Bone marrow (tissue), 2 donors: ENCODE data around the gene SH2D2A.
A peak's percentile ranks its signal among the peaks of the same experiment; 100 is the strongest.

Experiments used
- DNase-seq, 2 donors: peaks; one replicate each; lab custom pipeline; 2025; lab: John Stamatoyannopoulos, UW

Gene SH2D2A

DNA sequence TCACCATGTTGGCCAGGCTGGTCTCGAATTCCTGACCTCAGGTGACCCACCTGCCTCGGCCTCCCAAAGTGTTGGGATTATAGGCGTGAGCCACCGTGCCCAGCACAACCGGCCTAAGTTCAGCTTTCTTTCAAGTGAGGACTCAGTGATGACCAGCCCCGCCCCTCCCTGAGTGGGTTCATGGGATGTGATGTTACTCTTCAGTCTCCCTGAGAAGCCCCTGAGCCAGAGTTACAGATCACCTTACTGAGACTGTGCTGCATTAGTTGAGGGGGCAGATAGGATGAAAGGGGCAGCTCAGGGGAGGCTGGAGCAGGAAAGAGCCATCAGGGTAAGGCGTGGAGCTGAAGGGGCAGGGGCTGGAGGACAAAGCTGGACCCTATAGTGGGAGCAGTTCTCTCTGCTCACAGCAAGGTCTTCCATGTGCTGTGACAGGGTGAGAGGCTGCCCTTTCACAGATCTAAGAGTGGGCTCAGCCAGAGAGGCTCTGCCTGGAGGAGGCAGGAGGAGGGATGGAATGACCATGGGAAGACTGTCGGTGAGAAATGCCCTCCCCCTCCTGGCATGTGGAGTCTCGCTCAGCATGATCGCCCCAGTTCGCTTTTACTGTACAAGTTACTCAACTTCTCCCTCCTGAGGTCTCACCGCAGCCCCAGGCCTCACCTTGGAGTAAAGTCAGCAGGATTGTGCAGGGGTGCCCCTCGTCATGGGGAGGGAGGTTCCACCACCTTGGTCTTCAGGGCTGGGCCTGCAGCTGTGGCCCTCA lies 13.4 kb downstream of the SH2D2A start:
- DNase-seq: no peak

DNA sequence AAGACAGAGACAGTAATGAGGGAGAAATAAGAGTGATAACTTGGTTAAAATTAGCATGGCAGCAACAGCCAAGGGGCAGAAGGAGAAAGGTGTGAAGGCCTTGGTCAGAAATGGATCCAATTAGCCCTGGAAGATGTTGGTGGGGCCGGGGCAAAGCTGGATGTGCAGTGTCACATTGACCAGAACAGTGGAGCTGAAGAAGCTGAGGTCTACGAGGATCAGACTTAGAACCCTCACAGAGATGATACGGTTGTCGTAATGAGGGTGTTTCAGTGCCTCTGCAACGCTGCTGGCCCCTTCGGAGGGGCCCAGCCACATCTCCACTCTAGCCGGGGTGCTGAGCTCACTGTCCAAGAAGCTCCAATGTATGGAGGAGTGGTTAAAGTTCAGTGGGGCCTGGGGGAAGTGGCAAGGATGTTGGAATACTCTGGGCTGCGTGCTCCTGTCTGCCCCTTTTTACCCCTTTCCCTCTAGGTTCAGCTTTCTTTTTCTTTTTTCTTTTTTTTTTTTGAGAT lies 14.2 kb downstream of the SH2D2A start:
- DNase-seq: no peak

DNA sequence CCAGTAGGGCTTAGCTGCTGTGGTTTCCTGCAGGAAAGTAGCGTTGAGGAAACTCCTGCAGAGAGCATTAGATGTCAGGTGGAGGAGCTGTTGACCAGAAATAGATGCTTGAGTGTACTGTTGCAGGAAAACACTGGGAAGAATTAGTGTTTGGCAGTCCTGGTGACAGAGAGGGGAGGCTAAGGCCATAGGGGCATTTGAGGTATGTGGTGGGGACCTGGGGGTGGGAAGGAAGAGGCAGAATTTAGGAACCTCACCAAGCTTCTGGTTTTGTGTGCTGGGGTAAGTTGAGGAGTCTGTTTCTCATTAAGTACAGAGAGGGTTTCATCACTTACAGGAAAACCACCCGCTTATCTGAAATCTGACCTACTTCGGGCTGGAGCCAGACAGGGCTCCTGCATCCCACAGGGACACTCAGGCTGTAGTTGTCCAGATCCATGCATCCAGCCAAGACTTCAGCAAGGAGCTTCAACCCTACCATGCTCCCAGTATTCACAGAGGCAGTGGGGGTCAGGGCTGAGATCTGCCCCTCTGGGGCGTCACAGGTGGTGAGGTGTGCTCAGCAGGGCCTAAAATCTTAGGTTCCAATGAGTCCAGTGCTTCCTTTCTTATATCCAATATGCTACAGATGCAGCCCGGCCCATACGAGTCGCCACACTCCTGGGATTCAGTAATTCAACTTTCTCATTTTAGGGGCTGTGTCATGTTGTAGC lies 15.1 kb downstream of the SH2D2A start:
- DNase-seq: no peak

DNA sequence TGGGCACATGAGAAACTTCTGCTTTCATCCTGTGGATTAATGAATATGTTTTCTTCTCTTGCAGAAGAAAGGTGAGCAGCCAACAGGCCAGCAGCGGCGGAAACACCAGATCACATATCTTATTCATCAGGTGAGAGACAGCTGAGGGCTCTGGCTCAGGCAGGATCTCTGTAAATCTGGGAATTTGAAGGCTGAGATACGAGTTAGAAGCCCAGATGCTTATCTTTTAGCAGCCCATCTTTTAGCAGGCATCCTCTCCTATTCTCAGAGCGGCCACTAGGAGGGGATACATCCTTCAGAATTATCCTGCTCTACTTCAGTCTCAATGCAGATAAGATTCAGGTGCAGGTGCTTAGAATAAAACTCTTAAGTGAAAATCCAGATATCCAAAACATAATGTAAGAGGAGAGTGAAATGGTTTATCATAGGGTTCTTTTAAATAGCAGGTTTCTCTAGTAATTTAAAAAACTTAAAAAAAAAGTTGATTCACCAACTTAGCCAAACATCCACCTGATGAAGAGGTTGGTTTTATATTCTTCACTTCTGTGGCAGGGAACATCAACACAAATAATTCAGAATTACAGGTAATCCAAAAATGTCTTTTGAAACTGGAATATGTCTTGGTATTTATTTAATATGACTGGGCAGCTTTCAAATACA lies 19.3 kb downstream of the SH2D2A start:
- peak in 1 of 2 donors; percentile 36 for DNase-seq

DNA sequence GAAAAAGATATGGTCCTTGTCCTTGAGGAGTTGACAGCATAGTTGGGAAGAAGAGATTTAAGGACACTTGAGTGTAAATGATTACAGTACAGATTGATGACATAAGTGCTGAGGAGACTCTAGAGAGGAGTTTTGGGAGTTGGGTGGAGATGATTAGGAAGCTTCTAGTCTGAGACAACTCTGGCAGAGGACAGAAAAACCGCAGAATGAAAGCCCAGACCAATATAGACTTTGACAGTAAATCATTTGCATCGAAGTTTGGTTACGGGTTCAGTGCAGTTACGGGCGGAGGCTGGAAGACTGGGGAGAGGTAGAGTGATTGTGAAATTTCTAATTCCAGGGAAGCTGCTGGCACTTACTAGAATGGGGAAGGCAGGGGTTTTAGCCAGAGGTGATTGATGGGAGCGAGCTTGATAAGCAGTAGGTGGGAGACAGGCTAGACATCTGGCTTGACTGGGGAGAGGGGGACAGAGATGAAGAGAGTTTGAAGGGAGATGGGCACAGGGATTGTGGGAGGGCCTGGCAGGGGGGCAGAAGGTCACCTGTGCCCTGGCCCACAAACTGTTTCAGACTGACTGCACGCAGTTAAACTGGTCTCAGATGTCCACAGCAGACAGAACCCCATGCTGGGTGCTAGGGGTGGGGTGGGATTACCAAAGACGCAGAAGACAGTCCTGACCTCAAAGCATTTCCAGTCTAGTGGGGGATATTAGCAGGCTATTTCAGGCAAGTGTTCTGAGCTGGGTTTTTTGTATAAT lies 20.1 kb downstream of the SH2D2A start:
- no peak for DNase-seq

DNA sequence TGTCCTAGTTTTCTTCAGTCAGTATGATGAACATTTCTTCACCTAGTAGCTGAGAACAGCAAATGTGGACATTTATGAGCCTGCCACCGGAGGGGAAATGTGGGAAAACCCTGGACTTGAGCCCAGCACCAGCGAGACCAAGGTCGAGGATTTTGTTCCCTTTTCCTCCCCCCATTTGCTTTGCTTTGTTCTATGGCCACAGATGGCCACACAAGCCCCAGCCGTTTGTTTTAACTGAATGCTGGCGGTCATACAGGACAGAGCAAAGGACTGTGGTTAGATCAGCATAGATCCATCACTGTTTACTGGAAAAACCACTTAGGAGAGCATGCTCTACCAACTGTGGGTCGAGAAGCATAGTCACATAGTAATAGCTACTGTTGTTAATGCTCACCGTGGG lies 20.9 kb downstream of the SH2D2A start:
- no peak for DNase-seq

DNA sequence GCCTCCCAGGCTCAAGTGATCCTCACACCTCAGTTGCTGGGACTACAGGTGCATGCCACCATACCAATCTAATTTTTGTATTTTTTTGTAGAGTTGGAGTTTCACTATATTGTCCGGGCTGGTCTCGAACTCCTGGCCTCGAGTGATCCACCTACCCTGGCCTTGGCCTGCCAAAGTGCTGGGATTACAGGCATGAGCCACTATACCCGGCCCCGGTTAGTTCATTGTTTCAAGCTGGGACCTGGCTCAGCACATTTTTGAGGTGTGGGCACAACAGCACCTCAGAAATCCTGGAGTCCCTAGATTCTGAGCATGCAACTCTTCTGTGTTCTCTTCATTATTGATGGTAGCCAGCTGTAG lies 21.3 kb downstream of the SH2D2A start:
- DNase-seq: no peak

DNA sequence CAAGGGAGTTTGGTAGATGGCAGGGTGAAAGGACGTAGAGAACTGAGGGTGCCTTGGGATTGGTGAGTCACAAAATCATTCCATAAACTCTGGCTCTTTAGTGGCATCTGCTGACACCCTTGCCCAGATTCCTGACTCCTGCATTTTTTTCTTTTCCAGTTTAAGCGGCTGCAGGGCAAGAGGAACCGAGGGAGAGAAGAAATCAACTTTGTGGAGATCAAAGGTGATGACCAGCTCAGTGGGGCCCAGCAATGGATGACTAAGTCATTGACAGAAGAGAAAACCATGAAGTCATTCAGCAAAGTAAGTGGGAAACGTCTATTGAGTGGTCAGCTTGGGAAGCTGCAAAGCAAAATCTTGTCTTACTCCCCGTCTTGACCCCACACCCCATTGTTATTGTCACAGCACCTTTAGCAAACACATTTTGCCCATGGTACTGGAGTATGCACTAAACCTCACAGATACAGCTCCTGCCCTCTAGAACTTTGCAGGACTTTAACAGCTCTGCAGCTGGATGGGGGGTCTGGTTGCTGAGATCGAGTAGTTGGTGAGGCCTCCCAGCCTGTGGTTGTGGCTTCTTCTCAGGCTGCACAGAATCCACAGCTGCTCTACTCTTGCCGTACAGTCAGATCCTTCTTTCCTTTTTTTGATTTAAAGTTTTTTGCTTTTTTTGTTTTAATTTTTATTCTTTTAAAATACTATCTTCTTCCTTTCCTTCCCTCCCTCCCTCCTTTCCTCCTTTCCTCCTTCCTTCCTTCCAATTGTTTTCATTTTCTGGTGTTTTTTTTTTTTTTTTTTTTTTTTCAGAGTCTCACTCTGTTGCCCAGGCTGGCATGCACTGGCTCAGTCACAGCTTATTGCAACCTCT lies 21.9 kb downstream of the SH2D2A start:
- no peak for DNase-seq

DNA sequence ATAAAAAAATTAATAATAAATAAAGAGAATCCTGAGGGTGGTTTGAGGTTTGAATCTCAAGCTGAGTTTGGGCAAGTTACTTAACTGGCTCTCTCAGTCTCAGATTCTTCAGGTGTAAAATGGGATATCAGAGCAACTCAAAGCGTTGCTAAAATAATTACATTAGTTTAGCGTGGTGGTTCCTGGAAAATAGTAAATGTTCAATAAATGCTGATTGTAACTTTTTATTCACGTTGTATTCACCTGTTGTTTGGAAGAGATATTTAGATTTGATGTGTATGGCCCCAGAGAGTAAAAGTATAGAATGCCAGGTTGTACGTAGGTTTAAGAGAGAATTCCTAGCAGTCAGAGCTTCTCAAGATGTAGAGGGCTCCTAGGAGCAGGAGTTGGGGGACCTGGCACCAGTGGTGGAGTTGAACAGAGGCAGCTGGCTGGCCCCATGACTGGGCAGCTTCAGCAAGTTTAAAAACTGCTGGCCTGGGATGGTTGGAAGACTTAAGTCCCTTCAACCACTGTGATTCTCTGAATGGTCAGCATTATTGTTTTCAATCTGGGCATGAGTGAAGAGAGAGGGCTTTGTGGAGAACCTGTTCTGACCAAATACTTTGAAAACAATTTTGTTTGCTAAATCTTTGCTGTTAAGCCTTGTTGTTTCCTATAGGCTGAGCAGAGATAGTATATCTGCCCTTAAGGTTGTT lies 26.9 kb downstream of the SH2D2A start:
- DNase-seq: no peak

DNA sequence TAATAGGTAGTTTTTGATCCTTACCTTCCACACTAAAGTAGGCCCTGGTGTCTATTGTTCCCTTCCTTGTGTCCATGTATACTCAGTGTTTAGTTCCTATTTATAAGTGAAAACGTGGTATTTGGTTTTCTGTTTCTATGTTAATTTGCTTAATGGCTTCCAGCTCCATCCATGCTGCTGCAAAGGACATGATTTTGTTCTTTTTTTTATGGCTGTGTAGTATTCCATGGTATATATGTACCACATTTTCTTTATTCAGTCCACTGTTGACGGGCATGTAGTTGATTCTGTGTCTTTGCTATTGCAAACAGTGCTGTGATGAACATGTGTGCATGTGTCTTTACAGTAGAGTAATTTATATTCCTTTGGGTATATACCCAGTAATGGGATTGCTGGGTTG lies 28.5 kb downstream of the SH2D2A start:
- DNase-seq: no peak

DNA sequence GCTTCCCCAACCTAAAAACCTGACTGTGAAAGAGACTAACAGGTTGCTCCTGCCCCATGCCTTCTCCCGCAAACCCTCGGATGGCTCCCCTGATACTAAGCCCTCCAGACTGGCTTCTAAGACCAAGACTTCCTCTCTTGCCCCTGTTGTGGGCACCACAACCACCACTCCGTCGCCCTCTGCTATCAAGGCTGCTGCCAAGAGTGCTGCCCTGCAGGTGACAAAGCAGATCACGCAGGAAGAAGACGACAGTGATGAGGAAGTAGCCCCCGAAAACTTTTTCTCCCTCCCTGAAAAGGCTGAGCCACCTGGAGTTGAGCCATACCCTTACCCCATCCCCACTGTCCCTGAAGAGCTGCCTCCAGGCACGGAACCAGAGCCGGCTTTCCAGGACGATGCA lies 30.0 kb downstream of the SH2D2A start:
- DNase-seq: no peak

DNA sequence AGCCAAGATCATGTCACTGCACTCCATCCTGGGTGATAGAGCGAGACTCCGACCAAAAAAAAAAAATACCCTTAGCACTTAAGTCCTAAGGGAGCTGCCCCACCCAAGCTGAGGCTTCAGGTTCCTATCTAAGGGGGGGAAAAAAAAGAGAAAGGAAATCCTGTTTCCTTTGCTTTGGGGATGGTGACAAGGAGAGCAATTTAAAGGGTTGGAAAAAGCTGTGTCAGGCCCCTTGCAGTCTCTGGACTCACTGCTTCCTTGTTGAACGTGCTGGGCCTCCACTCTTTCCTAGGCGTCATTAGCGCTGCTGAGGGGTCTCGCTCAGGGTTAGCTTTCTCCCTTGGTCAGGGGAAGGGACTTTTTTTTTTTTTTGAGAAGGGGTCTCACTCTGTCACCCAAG lies 31.2 kb downstream of the SH2D2A start:
- no peak for DNase-seq

DNA sequence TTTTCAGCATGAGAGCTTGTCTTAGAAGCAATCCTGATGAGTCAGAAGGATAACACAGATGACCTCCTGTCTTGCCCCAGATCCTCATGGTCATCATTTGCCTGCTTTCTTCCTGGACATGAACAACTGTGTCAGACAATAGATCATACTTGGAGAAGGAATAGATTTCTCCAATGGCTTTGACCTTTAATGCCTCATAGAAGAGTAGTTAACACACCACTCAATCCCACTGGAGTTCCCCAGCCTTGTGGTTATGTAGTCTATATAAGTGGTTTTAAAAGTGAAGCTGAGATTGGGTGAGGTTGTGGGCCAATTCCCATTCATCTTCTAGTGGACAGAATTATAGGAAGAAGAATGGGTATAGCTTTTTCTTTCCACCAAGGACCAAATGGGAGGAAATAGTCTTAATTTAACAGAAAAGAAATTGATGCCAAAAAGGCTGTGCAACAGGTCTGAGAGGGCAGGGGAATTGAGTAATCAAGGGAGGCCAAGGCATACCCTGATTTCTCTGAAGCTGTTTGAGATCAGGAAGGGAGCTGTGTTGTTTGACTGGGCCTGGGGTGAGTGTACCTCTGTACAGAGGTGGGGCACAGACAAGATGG lies 35.0 kb downstream of the SH2D2A start:
- DNase-seq: no peak

DNA sequence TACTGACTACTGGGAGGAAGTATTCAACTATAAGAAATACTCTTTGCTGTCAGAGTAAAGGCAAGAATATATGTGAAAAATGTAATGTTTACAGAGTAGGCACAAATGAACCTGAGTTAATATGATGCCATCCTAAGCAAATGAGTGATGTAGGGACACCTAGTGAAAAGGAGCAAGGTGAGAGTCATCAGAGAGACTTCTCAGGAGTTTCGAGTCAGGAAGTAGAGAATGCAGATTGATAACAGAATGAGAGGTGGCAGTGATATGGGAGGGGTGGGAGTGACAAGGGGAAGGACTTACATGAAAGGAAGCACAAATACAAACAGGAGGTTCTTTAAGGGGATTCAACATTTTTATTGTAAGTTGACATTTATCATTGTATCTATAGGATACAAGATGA lies 39.1 kb downstream of the SH2D2A start:
- DNase-seq: no peak

DNA sequence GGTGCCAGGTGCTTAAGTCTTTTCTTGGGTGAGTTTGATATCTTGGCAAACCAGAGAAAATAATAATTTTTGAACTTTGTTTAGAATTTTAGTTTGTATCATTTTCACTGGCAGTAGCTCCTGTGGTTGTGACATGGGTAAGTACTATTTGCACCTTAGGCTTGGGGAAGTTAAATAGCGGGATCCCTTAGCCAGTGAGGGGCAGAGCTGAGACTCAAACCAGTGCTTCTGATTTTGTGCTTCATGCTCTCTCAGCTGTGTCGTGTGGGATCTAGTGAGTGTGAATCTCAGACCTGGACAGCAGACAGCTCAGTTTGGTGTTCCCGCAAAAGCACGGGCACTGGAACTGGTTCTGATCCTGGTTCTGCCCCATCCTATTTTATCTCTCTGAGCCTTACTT lies 39.7 kb downstream of the SH2D2A start:
- no peak for DNase-seq

DNA sequence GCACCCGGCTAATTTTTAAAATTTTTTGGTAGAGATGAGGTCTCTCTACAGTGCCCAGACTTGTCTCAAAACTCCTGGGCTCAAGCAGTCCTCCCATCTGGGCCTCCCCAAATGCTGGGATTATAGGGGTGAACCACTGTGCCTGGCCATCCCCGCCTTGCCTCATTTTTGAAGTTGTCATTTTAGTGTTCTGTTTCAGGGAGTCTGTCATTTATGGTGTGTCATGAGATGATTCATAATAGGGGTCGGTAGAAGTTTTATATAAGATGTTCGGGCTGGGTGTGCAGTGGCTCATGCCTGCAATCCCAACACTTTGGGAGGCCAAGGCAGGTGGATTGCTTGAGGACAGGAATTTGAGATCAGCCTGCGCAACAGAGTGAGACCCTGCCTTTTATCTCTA lies 40.8 kb downstream of the SH2D2A start:
- DNase-seq: no peak

DNA sequence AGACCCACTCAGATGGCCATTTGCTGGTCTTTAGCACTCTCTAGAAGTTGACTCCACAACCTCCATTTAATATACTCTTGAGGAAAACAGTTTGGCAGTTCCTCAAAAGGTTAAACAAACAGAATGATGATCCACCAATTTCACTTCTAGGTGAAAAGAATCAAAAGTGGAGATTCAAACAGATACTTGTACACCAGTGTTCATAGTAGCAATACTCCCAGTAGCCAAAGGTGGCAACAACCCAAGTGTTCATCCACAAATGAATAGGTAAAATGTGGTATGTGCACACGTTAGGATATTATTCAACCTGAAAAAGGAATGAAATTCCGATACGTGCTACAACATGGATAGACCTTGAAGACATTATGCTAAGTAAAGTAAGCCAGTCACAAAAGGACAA lies 43.0 kb downstream of the SH2D2A start:
- DNase-seq: no peak

DNA sequence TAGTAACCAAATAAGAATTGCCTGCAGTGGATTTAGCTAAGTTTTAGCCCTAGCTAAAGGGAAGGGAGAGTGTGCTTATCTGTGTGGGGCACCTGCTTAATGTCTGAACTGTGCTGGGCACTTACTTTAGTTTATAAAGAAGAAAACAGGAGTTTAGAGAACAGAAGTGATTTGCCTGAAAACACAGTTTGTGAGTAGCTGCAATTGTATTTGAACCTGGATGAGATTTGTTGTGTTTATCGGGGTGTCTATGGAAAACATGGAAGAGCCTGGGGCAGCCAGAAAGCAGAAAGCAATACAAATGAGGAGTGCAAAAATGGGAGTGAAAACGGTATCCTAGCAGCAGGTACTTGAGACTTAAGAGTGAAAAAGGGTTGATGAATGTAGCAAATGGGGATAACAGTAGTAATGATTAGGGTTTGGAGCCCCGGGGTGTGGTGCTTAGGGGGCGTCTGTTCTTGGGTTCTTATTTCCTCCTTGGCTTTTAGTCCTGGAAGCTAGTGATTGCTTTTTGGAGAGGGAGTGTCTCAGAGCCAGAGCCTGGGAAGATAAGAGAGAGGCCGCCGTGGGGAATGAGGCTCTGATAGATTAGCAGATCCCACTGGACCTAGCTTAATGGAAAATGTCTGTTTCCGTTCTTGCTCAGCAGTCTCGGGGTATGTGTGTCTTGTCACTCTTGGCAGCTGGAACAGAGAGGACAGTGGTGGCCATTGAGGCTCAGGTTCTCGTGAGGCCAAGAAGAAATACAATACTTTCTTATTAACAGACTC lies 43.7 kb downstream of the SH2D2A start:
- no peak for DNase-seq

DNA sequence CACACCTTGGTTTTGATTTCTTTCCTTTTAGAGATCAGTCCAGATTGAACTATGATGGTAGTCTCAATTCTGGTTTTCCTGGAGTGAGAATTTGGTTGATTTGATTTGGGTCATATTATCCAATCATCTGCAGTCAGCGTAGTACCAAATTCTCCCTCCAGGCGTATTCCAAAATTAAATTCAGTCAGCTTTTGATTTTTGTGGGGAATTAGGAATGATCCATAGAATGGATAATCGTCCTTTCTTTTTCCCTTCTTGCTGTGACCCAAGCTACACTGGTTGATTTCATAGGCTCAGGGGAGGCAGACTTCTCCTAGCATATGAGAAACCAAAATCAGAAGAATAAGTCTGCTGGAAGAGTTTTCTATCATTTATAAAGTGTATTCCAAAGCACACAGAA lies 44.4 kb downstream of the SH2D2A start:
- no peak for DNase-seq
